Lung microvascular endothelial cell (primary cell): Measurements from ENCODE around the gene CDC42. TPM values are rescaled to one million over a fixed set of nuclear protein-coding genes. Genes with fewer than 3 reads are reported as not detected.

Experiments
- DNase-seq, 2 donors: peaks; one replicate each; pipeline versions ENCODE4 v3.0.0 to v3.0.0-alpha.2; 2010; ENCODE audit warnings: low read depth in 2 of 2
- total RNA-seq: library from RNA; depleted of rRNA; stranded (reverse); fragments of >200 nt; gene quantifications from 2 replicates; pipeline ENCODE4 v1.2.1, GENCODE V29; 2014

Gene CDC42
- total RNA-seq, 1 donor from 2014 or later = 372 TPM

DNA sequence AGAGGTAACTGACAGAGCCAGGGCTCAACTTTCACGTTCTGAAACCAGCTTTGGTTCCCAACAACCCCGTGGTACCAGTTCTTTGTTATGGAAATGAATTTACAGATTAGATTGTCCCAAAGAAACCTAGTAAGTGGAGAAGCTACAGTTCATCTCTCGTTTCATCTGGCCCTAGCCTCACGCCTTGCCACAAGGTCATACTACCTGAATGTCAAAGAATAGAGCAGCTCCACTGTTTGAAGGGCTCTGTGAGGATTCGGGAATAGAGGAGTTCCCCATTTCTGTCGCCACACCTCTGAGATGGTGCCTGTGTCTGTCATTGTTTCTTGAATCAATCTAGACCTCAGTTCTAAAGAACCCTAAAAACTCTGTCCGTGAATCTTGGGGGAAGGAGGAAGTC lies 15.0 kb upstream of the CDC42 start:
- DNase-seq = no peak

DNA sequence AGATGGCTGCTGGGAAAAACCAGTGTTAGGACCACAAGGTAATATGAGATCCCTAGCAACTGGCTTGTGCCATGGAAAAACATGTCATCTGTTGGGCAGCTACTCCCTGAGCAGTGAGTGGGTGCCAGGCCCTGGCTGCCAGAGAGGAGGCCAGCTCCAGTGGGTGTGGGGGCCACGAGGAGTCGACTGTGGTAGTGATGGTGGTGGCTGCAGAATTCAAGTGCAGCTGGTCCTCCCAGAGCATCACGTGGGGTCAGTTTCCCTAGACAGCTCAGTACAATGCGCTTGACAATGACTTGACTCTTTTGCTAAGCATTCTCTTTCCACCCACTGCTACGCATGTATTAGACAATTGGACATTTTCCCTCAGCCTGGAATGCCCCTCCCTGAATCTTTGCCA lies 14.5 kb upstream of the CDC42 start:
- no peak for DNase-seq

DNA sequence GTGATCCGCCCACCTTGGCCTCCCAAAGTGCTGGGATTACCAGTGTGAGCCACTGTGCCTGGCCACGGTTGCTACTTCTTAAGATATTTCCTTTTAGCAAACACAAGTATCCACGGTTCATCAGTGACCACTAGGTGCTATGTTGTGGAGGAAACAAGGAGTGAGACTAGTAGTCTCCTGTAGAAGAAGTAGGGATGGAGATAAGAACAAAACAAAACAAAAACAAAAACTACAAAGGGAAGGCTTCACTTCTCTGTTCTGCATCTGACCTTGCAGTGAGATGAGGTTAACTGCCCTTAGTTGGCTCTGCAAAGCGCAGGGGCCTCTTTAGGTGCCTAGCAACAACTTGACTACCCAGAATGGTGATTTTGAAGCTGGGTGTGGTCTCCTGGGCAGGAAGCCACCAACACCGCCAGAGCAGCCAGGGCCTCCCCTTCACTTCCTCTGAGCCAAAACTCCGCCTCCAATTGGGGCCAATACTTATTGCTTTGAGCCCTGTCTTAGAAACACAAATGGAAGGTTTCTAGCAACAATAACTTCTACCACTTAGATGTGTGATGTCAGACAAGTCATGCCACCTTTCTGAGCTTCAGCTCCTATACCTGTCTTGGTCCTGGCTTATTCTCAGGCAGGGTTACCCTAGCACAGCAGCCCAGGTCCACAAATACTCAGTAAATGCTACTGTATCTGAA lies 12.8 kb upstream of the CDC42 start:
- peak in 1 of 2 donors; percentile 72 for DNase-seq

DNA sequence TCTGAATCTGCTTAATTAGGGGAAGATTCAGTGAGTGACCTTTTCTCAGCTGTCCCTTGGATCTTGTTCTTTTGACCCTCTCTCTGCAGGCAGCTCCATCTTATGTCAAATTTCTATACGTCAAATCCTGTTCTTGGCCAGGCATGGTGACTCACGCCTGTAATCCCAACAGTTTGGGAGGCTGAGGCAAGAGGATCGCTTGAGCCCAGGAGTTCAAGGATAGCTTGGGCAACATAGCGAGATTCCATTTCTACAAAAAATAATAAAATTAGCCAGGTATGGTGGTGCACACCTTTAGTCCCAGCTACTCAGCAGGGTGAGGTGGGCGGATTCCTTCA lies 12.3 kb upstream of the CDC42 start:
- DNase-seq = no peak

DNA sequence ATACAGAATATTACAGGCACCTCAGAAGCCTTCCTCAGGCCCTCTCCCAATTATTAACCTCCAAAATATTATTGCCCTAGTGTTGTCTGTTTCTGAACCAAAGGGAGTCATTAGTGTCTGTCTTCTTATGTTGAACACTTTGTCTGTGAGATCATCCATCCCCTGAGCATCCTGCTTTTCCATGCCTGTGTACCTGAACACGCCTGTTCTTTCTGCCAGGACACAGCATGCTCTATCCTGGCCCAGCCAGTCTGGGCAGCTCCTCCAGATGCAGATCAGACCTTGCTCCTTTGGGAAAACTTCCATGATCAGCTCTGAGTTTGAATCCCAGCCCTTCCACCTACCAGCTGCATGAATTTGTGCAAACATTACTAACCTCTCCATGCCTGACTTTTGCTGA lies 11.0 kb upstream of the CDC42 start:
- no peak for DNase-seq

DNA sequence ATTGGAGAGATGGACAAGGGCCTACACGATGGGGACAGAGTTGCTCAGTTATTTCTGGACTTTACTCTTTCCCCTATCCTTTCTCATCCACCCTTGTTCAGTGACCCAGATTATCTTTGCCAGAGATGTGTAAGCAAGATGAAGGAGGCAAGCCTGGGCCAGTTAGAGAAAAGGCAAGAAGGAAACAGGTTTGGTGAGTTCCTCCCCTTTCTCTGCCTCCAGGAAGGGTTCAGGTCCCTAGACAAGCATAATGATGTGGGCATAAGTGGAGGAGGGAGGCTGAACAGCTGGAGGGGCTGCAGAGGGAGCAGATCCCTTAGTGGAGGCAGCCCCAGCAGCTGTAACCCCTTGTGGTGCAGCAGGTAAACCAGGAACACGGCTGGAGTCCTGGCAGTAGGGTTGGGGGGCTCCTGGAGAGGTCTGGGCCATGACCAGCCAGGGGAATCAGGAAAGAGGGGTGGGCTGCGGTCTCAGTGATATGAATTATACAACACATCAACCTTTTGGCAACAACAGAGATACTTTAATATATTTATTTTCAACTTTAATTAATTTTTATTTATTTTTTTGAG lies 9.2 kb upstream of the CDC42 start:
- DNase-seq = no peak

DNA sequence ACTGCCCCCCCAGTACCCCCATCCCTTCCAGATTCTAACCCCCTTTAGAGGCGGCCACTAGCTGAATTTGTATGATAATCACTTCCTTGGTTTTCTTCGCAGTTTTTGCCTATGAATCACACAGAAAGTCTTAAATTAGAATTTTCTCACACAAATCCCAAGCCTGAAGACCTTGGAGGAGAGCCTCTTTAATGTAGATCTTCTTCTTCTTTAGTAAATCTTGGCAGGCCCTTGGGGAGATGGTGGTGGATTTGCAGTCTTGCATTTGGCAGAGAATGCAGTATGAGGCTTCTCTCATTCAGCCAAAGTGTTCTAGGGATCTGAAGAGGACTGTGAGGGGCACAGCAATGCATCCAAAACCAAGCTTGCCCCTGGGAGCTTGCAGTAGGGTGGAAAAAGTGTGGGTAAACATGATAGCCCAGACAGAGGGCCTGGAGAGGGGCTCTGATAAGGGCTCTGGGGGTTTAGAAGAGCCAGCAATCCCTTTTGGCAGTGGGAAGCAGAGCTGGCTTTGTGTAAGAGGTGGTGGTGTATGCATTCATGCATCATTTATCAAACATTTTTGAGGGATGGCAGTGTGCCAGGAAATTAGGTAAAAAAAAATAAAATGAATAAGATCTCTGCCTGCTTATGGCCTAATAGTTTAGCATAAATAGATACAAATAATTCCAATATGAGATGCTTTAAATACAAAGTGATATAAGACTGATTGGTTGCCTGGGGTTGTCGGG lies 7.7 kb upstream of the CDC42 start:
- DNase-seq = peak in 1 of 2 donors; percentile 62

DNA sequence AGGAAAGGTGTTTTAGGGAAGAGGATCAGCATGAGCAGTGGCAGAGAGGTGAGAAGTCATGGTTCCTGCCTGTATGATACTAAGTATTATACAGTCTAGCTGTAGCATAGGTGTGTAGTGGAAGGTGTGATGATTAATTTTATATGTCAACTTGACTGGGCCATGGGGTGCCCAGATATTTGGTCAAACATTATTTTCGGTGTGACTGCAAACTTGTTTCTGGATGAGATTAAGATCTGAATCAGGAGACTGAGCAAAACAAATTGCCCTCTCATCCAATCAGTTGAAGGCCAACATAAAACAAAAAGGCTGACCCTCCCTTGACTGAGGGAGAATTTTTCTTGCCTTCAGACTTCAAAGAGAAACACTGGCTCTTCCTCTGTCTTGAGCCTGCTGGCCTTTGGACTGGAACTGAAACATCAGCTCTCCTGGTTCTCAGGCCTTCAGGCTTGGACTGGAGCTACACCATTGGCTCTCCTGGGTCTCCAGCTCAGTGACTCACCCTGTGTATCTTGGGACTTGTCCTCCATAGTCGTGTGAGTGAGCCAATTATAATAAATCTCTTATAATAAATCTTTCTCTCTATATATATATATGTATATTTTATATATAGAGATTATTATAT lies 6.8 kb upstream of the CDC42 start:
- DNase-seq = no peak

DNA sequence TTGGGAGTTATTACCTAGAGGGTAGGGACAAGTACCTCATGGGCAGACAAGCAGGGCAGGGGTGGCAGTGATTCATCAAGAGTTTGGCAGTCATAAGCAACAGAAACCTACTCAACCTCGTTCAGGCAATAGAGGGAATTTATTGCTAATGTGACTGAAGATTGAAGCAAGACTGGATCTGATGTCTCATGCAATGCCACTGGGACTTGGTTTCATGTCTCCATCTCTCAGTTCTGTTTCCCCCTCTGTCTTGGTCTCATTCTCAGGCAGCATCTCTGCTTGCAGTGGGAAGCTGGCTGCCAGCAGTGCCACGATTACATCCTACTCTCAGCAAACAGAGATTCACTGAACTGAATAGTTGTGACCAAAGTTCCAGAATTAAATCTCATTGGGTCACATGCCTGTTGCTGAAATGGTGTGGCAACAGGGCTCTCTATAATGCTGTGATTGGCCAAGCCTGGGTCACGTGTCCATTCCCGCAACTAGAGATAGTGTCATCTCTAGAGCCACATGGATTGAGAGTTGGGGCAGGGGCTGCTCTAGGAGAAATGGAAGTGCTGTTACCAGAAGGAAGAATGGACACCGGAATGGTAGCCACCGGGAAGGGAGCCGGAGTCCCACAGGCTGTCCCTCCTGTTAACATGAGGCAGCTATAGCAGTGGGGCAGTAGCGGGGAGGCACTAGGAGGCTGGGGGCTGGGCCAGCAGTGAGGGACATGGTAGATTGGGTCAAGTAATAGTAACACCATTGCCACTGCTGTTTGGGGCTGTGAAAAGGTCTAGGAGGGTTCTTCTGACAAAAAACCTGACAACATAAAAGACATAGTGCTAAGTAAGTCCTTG lies 3.9 kb upstream of the CDC42 start:
- DNase-seq = no peak

DNA sequence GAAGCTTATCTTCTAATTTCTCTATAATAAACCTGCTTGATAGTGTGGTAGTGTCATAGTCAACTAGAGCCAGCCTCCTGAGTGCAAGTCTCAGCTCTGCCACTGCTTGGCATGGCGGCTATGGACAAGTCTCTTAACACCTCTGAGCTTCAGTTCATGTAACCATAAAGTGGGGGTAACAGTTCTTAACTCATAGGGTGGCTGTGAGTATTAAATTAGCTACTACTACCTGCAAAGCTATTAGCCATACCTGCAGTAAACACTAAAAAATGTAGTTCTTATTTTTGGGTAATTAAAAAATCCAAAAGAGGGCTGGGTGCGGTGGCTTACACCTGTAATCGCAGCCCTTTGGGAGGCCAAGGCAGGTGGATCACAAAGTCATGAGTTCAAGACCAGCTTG lies 2.2 kb upstream of the CDC42 start:
- no peak for DNase-seq

DNA sequence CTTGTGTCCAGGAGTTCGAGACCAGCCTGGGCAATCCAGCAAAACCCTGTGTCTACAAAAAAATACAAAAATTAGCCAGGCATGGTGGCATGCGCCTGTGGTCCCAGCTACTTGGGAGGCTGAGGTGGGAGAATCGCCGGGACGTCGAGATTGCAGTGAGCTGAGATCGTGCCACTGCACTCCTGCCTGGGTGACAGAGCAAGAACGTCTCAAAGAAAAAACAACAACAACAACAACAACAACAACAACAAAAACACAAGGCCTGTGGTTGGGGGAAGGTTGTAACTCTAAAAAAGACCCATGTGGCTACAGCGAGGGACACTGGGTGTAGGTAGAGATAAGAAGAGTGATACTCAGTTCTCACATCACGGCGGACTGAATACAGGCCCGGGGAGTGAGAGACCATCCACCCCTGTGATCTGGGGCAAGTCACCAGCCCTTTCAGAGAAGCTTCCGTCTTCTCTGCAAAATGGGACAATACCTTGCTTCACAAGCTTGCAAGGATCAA lies 848 bp upstream of the CDC42 start:
- DNase-seq = no peak

DNA sequence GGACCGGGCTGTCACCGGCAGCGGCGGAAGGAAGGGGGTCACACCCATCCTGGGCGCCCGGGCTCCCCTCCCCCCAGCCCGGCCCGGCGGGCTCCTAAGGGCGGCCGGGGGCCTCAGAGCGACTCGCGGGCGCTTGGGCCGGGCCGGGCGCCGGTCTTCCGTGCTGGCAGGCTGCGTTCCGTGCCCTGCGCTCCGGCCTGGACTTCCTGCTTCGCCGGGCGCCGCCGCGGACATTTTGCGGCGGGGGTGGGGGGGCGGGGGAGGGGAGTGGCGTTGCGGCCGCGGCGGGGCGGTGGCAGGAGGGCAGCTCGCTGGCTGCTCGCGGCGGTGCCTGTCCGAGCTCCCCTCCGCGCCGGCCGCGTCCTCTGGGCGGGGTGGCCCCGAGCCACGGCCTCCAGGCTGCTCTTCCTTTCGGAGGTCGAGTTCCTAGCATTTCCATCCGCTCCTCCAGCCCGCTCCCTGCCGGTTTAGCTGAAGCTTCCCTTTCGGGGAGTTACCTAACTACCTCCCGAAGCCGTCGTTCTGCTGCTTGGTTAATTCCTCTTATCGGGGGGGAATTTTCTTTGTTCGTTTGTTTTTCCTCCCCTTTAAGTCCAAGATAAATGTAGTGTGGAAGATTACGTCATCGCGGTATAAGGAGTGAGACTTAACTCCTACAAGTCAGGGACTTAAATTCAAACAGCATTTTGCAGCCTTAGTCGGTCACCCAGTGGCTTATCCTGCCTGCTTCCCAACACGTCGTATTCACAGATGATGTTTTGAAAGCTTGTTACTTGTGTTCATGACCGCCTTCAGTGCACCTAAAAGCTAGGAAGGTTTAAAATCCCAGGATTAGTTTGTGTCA lies 730 bp downstream of the CDC42 start:
- peak; percentile 71 to 83 for DNase-seq

DNA sequence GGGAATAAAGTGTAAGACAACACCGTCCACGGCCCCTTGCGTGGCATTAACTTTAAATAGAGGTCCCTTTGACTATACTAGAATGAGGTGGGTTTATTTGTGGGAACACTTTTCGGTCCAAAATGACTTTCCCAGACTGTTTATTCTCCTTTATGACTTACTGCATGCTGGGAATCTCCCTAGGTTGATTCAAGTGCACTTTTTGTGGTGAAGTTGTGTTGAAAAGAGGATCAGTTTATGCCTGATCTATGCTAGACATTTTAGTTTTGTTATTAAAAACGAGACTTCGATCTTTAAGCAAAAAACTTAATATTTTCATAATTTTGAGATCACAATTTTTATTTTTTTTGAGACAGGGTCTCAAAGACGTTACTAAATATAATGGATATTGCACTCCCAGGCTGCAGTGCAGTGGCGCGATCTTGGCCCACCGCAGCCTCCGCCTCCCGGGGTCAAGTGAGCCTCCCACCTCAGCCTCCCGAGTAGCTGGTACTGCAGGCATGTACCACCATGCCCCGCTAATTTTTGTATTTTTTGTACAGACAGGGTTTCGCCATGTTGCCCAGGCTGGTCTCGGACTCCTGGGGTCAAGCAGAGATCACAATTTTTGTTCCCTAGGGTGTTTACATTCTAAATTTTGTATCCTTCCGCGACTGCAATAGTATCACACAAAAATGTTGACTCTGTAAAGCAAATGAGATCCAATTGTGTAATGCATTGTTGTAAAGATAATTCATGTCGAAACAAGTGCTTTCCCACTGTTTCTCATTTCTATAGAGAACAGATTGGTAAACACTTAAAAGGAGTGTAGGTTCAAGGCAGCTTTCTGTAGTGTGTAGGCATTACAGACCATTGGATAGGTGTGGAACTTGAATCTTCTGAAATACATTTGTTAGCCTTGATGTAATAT lies 1.6 kb downstream of the CDC42 start:
- DNase-seq = no peak

DNA sequence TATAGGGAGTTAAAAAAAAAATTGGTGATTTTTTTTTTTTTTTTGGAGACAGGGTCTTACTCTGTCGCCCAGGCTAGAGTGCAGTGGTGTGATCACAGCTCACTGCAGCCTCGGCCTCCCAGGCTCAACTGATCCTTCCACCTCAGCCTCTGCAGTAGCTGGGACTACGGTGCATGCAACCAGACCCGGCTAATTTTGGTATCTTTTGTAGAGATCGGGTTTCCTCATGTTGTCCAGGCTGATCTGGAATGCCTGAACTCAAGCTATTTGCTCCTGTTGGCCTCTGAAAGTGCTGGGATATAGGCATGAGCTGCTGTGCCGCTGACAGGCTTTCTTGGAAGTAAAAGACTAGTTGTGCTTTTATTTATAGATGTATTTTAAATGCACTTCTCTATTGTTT lies 3.0 kb downstream of the CDC42 start:
- no peak for DNase-seq

DNA sequence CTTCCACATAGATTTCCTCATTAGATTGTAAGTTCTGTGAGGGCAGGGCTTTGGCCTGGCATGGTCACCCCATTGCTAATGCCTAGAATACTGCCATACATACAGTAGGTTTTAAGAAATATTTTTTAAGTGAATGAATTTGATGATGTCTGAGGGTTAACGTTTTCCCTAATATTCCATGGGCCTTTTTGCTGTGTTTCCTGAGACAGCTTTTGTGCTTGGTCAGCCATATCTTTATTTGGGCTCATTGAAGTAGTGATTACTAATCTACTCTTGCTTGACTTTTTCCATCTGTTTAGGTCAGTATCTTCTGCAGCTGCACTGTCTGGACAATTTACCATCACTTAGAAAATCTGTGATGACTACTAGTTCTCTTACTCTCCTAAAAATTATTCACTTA lies 3.5 kb downstream of the CDC42 start:
- no peak for DNase-seq

DNA sequence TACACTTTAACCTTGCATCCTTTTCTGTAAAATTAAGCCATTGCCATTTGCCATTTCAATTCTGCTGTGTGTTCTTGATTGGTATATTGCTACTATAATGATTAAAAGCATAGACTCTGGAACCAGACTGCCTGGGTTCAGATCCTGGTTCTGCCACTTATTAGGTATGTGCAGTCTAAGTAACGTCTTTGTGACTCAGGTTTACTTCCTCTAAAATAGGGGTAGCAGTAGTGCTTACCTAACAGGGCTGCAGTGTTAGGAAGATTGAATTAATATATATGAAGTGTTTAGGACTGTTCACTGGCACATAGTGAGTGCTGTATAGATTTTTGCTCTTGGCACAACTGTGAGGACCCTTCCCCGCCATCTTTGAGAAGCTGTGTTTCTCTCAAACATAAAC lies 4.4 kb downstream of the CDC42 start:
- DNase-seq = no peak

DNA sequence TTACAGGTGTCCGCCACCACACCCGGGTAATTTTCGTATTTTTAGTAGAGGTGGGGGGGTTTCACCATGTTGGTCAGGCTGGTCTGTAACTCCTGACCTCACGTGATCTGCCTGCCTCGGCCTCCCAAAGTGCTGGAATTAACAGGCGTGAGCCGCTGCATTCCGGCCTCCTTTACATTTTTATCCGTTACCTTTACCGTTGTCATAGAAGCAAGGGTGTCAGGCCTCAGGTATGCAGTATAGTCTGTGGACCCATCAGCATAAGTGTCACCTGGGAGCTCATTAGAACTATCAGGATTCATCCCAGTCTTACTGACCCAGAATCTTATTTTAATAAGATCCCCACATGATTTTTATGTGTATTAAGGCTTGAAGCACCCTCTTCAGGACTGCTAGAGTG lies 5.4 kb downstream of the CDC42 start:
- DNase-seq = no peak

DNA sequence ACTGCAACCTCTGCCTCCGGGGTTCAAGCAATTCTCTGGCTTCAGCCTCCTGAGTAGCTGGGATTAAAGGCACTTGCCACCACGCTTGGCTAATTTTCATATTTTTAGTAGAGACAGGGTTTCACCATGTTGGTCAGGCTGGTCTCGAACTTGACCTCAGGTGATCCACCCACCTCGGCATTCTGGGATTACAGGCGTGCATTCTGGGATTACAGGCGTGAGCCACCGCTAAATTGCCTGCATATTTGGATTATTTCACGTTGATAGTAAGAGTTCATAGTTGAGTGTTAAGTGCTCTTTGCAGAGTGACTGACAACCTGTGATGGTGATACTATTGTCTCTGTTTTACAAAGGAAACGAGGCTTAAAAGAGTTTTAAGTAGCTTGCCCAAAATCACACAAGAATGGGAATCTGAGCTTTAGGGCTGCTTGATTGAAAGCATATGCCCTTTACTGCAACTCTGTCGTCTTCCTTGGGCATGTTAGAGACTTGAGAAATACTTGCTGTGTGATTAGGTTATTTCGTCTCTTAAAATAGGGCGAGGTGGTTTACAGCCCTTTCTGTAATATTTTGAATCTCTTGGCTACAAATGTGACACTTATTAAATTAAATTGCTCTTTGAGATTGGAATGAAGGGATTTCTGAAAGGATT lies 12.4 kb downstream of the CDC42 start:
- no peak for DNase-seq

DNA sequence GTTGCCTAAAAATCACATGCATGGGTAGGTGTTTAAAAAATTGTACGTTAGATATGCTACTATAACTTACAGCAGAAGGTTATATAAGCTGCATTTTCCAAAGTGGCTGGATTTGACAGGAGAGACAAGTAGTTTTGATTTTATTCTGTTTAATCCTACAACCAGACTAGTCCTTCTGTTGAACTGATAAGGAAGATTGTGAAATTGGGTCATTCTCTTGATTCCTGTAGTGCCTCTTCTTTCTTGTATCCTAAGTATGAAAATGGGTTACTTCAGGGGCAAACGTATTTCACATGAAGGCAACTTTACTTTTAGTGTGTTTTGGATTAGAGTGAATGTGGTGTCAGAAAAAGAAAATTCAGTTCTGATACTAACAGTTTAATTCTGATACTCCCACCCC lies 19.0 kb downstream of the CDC42 start:
- DNase-seq = no peak
